ENCODE data around the gene LCK. TPM values are rescaled to one million over a fixed set of nuclear protein-coding genes. Genes with fewer than 3 reads are reported as not detected.

Gene LCK
- total RNA-seq, 1 donor from 2014 or later = 0.77 TPM

- no peaks in the 10 kb centered on the region for H3K9me3 Mint-ChIP-seq (ENCODE audit: low read depth)
- peak overlapping the region; percentile 73 for H3K27ac Mint-ChIP-seq
- DNase-seq (ENCODE audit: low spot score, unreplicated experiment) = peak; percentile 34
- peaks cover 7% of the 10 kb centered on the region for H3K4me1 Mint-ChIP-seq (ENCODE audit: low read depth)
- no peak overlapping the region for H3K4me3 Mint-ChIP-seq (ENCODE audit: low read depth)
- peak; percentile 73 for TF ChIP-seq CTCF (IDR thresholded peaks at IDR 0.05; ENCODE audit: unreplicated experiment)
- H3K36me3 Mint-ChIP-seq (ENCODE audit: insufficient read depth) = peaks cover 3% of the 10 kb centered on the region
- no peaks in the 10 kb centered on the region for H3K27me3 Mint-ChIP-seq
Observed at GRCh38 chr1:32215629-32216480, 35.2 kb upstream of the LCK start.

- TF ChIP-seq CTCF (IDR thresholded peaks at IDR 0.05; ENCODE audit: unreplicated experiment) = no peak
- Mint-ChIP-seq H3K27me3 (no peaks in the 10 kb centered on the region), H3K9me3 (ENCODE audit: low read depth) (no peaks in the 10 kb centered on the region), H3K36me3 (ENCODE audit: insufficient read depth) (peaks cover 3% of the 10 kb centered on the region), H3K27ac (no peak overlapping the region), H3K4me1 (ENCODE audit: low read depth) (peaks cover 13% of the 10 kb centered on the region), H3K4me3 (ENCODE audit: low read depth) (no peak overlapping the region)
- no peak for DNase-seq (ENCODE audit: low spot score, unreplicated experiment)
Observed at GRCh38 chr1:32216566-32216965, 34.5 kb upstream of the LCK start.

- Mint-ChIP-seq H3K36me3 (ENCODE audit: insufficient read depth) (peaks cover 4% of the 10 kb centered on the region), H3K27ac (no peak overlapping the region), H3K9me3 (ENCODE audit: low read depth) (no peaks in the 10 kb centered on the region), H3K27me3 (no peaks in the 10 kb centered on the region), H3K4me1 (ENCODE audit: low read depth) (peaks cover 22% of the 10 kb centered on the region), H3K4me3 (ENCODE audit: low read depth) (no peak overlapping the region)
- DNase-seq (ENCODE audit: low spot score, unreplicated experiment) = no peak
- no peak for TF ChIP-seq CTCF (IDR thresholded peaks at IDR 0.05; ENCODE audit: unreplicated experiment)
Observed at GRCh38 chr1:32219022-32219421, 32.0 kb upstream of the LCK start.

GRCh38 chr1:32220746-32221580 lies 30.1 kb upstream of the LCK start:
- H3K36me3 Mint-ChIP-seq (ENCODE audit: insufficient read depth) = peaks cover 6% of the 10 kb centered on the region
- H3K4me3 Mint-ChIP-seq (ENCODE audit: low read depth) = peak overlapping the region; percentile 98
- no peak for DNase-seq (ENCODE audit: low spot score, unreplicated experiment)
- peaks cover 23% of the 10 kb centered on the region for H3K4me1 Mint-ChIP-seq (ENCODE audit: low read depth)
- TF ChIP-seq CTCF (IDR thresholded peaks at IDR 0.05; ENCODE audit: unreplicated experiment) = no peak
- no peaks in the 10 kb centered on the region for H3K9me3 Mint-ChIP-seq (ENCODE audit: low read depth)
- H3K27ac Mint-ChIP-seq = peak overlapping the region; percentile 98
- no peaks in the 10 kb centered on the region for H3K27me3 Mint-ChIP-seq

GRCh38 chr1:32221581-32221979 lies 29.5 kb upstream of the LCK start:
- H3K27me3 Mint-ChIP-seq = no peaks in the 10 kb centered on the region
- no peak for DNase-seq (ENCODE audit: low spot score, unreplicated experiment)
- H3K36me3 Mint-ChIP-seq (ENCODE audit: insufficient read depth) = peaks cover 6% of the 10 kb centered on the region
- peaks cover 22% of the 10 kb centered on the region for H3K4me1 Mint-ChIP-seq (ENCODE audit: low read depth)
- no peak for TF ChIP-seq CTCF (IDR thresholded peaks at IDR 0.05; ENCODE audit: unreplicated experiment)
- H3K9me3 Mint-ChIP-seq (ENCODE audit: low read depth) = no peaks in the 10 kb centered on the region
- H3K27ac Mint-ChIP-seq = peak overlapping the region; percentile 98
- H3K4me3 Mint-ChIP-seq (ENCODE audit: low read depth) = peak overlapping the region; percentile 98
